PFSK-1 (cell line): ENCODE data around the gene RASSF8.

ENCODE experiments used
- FOXP2 ChIP-seq: optimal IDR thresholded peaks from 2 replicates; pipeline ENCODE3; 2011; ENCODE audit warnings: borderline replicate concordance, control low read depth, inconsistent platforms; ENCODE audit not compliant: insufficient read depth; ENCODE audit errors: extremely low read length, extremely low read depth
- POLR2AphosphoS5 ChIP-seq: IDR thresholded peaks from 2 replicates; pipeline ENCODE4 v1.6.1; 2012; ENCODE audit warnings: low read depth, mild to moderate bottlenecking, control low read depth, low read length, moderate library complexity
- REST ChIP-seq, 2 experiments: IDR thresholded peaks; 2 replicates each; pipeline versions ENCODE4 v1.6.1 to v1.8.0; 2011 to 2012; ENCODE audit warnings: low read depth in 2 of 2, low read length in 2 of 2, control low read depth in 1 of 2, inconsistent platforms in 1 of 2, mild to moderate bottlenecking in 1 of 2, moderate library complexity in 1 of 2; ENCODE audit not compliant: insufficient read depth in 1 of 2
- SIN3A ChIP-seq: IDR thresholded peaks from 2 replicates; pipeline ENCODE4 v1.6.1; 2012; ENCODE audit warnings: mild to moderate bottlenecking, low read length, moderate library complexity, borderline replicate concordance; ENCODE audit not compliant: insufficient read depth
- TAF1 ChIP-seq: IDR thresholded peaks from 2 replicates; pipeline ENCODE4 v1.6.1; 2012; ENCODE audit warnings: low read length, control low read depth, borderline replicate concordance; ENCODE audit not compliant: insufficient read depth

RASSF8 gene

GRCh38 chr12:26044592-26044991, 86.1 kb downstream of the RASSF8 start:
- TF ChIP-seq SIN3A: no peak
- no peak for TF ChIP-seq TAF1
- no peak for TF ChIP-seq POLR2AphosphoS5
- TF ChIP-seq FOXP2: no peak
- no peak for TF ChIP-seq REST (IDR thresholded peaks at IDR 0.05; ENCODE audit: insufficient read depth in 1 of 2, low read depth in 2 of 2, low read length in 2 of 2)

GRCh38 chr12:26046203-26046602, 87.7 kb downstream of the RASSF8 start:
- no peak for TF ChIP-seq SIN3A
- TF ChIP-seq FOXP2: no peak
- no peak for TF ChIP-seq REST (IDR thresholded peaks at IDR 0.05; ENCODE audit: insufficient read depth in 1 of 2, low read depth in 2 of 2, low read length in 2 of 2)
- TF ChIP-seq TAF1: no peak
- no peak for TF ChIP-seq POLR2AphosphoS5

- no peak for TF ChIP-seq POLR2AphosphoS5
- no peak for TF ChIP-seq FOXP2
- TF ChIP-seq SIN3A: no peak
- no peak for TF ChIP-seq TAF1
- TF ChIP-seq REST (IDR thresholded peaks at IDR 0.05; ENCODE audit: insufficient read depth in 1 of 2, low read depth in 2 of 2, low read length in 2 of 2): no peak
Measured at GRCh38 chr12:26046906-26047305, 88.4 kb downstream of the RASSF8 start.

GRCh38 chr12:26047401-26048226, 89.1 kb downstream of the RASSF8 start:
- TF ChIP-seq FOXP2 (no peak), TAF1 (no peak), REST (IDR thresholded peaks at IDR 0.05; ENCODE audit: insufficient read depth in 1 of 2, low read depth in 2 of 2, low read length in 2 of 2) (no peak), SIN3A (no peak), POLR2AphosphoS5 (no peak)
